Spleen (tissue), 7 donors: ENCODE measurements around the gene SUSD3.
A peak's percentile ranks its signal among the peaks of the same experiment; 100 is the strongest.

Source experiments
- CTCF ChIP-seq, 11 experiments: fragments of 200-600 bp in 7 of 11; fragments of 450-650 bp in 4 of 11; sonication (generic) in 4 of 11; IDR thresholded peaks in 8 of 11; conservative IDR thresholded peaks in 3 of 11; 1 replicate in 7 of 11; 2 replicates in 4 of 11; pipeline versions ENCODE4 v1.4.0 to v1.8.0; 2016 to 2021; ENCODE audit warnings: antibody characterized with exemption in 11 of 11, inconsistent platforms in 4 of 11, mild to moderate bottlenecking in 1 of 11
- POLR2A ChIP-seq, 3 donors: fragments of 450-650 bp; IDR thresholded peaks; one replicate each; pipeline ENCODE4 v1.5.1; 2017; ENCODE audit warnings: antibody characterized with exemption in 3 of 3, mild to moderate bottlenecking in 1 of 3
- POLR2AphosphoS5 ChIP-seq, 3 donors: sonication (generic); formaldehyde crosslinking; IDR thresholded peaks; one replicate each; pipeline ENCODE4 v1.5.1; 2017; ENCODE audit warnings: antibody characterized with exemption in 3 of 3
- donor health status: DM: no; HTN: no; CAD: no; lungs with moderate emphysema.
- donor health status: DM: no; HTN: no; CAD: no.
- donor health status: DM: no; HTN: no; CAD: no.

DNA sequence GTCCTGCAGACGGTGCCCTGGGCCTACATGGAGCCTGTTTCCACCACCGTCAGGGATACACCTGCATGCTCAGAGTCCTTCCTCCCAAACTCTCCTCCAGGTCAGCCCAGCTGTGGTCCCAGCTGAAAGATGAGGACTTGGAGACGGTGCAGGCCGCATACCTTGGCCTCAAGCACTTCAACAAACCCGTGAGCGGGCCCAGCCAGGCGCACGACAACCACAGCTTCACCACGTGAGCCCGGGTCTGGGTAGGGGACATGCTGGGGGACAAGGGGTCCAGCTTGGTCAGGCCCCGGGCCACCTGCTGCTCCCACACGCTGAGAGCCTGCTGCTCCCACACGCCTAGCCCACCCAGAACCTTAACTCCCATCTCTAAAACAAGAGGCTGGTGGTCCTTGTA lies 20.9 kb downstream of the SUSD3 start:
- no peak for TF ChIP-seq CTCF (IDR thresholded peaks at IDR 0.05 in 8 of 11, conservative IDR thresholded peaks at IDR 0.05 in 3 of 11)
- no peak for TF ChIP-seq POLR2A (IDR thresholded peaks at IDR 0.05)
- TF ChIP-seq POLR2AphosphoS5 (IDR thresholded peaks at IDR 0.05), result peak in 1 of 3 donors; percentile 39
